Testis (tissue), 3 donors: ENCODE measurements around the gene MDH1B. TPM values are rescaled to one million over a fixed set of nuclear protein-coding genes. Genes with fewer than 3 reads are reported as not detected.

Source experiments
- DNase-seq: peaks from one replicate; pipeline ENCODE4 v3.0.0-alpha.2; 2019
- H3K27ac ChIP-seq, 2 donors: fragments of 200-600 bp; sonication (generic); one replicate each; pipeline ENCODE4 v1.5.1; 2019
- H3K27me3 ChIP-seq: fragments of 200-600 bp; sonication (generic); one replicate; pipeline ENCODE4 v1.5.1; 2019
- H3K36me3 ChIP-seq: fragments of 200-600 bp; sonication (generic); one replicate; pipeline ENCODE4 v1.5.1; 2017; ENCODE audit warnings: low read depth; ENCODE audit errors: missing control alignments
- H3K4me1 ChIP-seq: fragments of 200-600 bp; sonication (generic); one replicate; pipeline ENCODE4 v1.5.1; 2019
- H3K4me3 ChIP-seq, 2 donors: fragments of 200-600 bp; sonication (generic); one replicate each; pipeline ENCODE4 v1.5.1; 2017 to 2019
- H3K9me3 ChIP-seq: fragments of 200-600 bp; sonication (generic); one replicate; pipeline ENCODE4 v1.5.1; 2017
- CTCF ChIP-seq, 3 experiments: fragments of 450-650 bp in 2 of 3; fragments of 200-600 bp in 1 of 3; sonication (generic) in 1 of 3; IDR thresholded peaks; one replicate each; pipeline ENCODE4 v1.5.1; 2016 to 2019; ENCODE audit warnings: antibody characterized with exemption in 3 of 3, mild to moderate bottlenecking in 2 of 3, moderate library complexity in 1 of 3
- POLR2A ChIP-seq: fragments of 450-650 bp; IDR thresholded peaks from one replicate; pipeline ENCODE4 v1.6.1; 2017; ENCODE audit warnings: antibody characterized with exemption, mild to moderate bottlenecking, moderate library complexity
- WGBS, 2 donors: methylation state at CpG; one replicate each; pipeline ENCODE4 v1.1.5; 2018; 5-methylcytosine and 5-hydroxymethylcytosine counted together
- intact Hi-C: fragments of 100-400 bp; cut with DNase I; formaldehyde crosslinking; loops from one replicate; pipeline ENCODE4 v1.15.1; 2023; ENCODE audit warnings: low total_unique reads
- polyA plus RNA-seq: library from polyadenylated mRNA; stranded (reverse); fragments of 350-450 nt; fragmentation: Illumina TruSeq; extraction: RNeasy Lipid Tissue Mini Kit (QIAGEN cat#74804); gene quantifications from one replicate; pipeline ENCODE4 v1.2.3, GENCODE V29; 2014; ENCODE audit warnings: low read depth, low replicate concordance; ENCODE audit not compliant: insufficient read depth
- total RNA-seq, 2 donors: library from RNA; depleted of rRNA; stranded (reverse); fragments of >200 nt; gene quantifications; one replicate each; pipeline ENCODE4 v1.2.3, GENCODE V29; 2016

MDH1B gene
- total and polyA plus RNA-seq, 3 donors from 2014 or later = 16.7 to 86.6 (median 29.0) TPM

GRCh38 chr2:206790311-206790935 lies 25.3 kb upstream of the MDH1B start:
- Histone ChIP-seq H3K36me3 (no peaks in the 10 kb centered on the region), H3K4me3 (no peak overlapping the region), H3K4me1 (no peaks in the 10 kb centered on the region), H3K27me3 (no peaks in the 10 kb centered on the region), H3K27ac (no peak overlapping the region), H3K9me3 (no peaks in the 10 kb centered on the region)
- no peak for DNase-seq
- no peak for TF ChIP-seq CTCF (IDR thresholded peaks at IDR 0.05)
- no peak for TF ChIP-seq POLR2A
- intact Hi-C loops = loop anchor here (10.0 kb wide), 1 partner anchor 684 kb away; no protein-coding TSS in a partner anchor
- whole genome bisulfite sequencing, 2 donors = 66 to 86% methylated on average over 3 of the region's 3 CpGs

- Histone ChIP-seq H3K27me3 (no peaks in the 10 kb centered on the region), H3K27ac (no peak overlapping the region), H3K4me1 (no peaks in the 10 kb centered on the region), H3K9me3 (no peaks in the 10 kb centered on the region), H3K4me3 (no peak overlapping the region), H3K36me3 (no peaks in the 10 kb centered on the region)
- DNase-seq = no peak
- intact Hi-C loops = no loop called here
- 88 to 91% methylated on average over 7 of the region's 7 CpGs for WGBS, 2 donors
- no peak for TF ChIP-seq POLR2A
- no peak for TF ChIP-seq CTCF (IDR thresholded peaks at IDR 0.05)
Observed at GRCh38 chr2:206784559-206785353, 19.6 kb upstream of the MDH1B start.

DNA sequence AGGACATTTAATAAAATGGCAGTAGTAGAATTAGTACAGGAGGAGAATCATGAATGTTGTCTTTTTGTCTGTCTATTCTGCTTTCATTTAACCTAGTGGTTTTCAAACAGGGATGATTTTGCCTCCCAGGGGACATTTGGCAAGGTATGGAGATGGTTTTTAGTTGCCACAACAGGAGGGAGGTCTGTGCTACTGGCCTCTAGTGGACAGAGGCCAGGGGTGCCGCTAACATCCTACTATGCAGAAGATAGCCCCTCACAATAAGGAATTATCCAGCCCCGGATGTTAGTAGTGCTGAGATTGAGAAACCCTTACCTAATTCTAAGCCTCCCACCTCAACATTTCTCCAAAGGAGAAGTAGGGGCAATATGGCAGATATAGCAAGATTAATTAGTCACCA lies 18.6 kb upstream of the MDH1B start:
- WGBS, 2 donors = 89 to 93% methylated on average over 2 of the region's 2 CpGs
- TF ChIP-seq CTCF (IDR thresholded peaks at IDR 0.05) (no peak), POLR2A (no peak)
- H3K36me3 ChIP-seq = no peaks in the 10 kb centered on the region
- no peaks in the 10 kb centered on the region for H3K9me3 ChIP-seq
- intact Hi-C loops = no loop called here
- no peak overlapping the region for H3K27ac ChIP-seq
- no peak overlapping the region for H3K4me3 ChIP-seq
- no peak for DNase-seq
- no peaks in the 10 kb centered on the region for H3K4me1 ChIP-seq
- H3K27me3 ChIP-seq = no peaks in the 10 kb centered on the region

- Histone ChIP-seq H3K36me3 (no peaks in the 10 kb centered on the region), H3K4me3 (no peak overlapping the region), H3K4me1 (no peaks in the 10 kb centered on the region), H3K9me3 (no peaks in the 10 kb centered on the region), H3K27me3 (no peaks in the 10 kb centered on the region), H3K27ac (no peak overlapping the region)
- intact Hi-C loops = no loop called here
- TF ChIP-seq CTCF (IDR thresholded peaks at IDR 0.05) (no peak), POLR2A (no peak)
- DNase-seq = no peak
- 95 to 100% methylated on average over 2 of the region's 2 CpGs for WGBS, 2 donors
Observed at GRCh38 chr2:206780671-206781070, 15.5 kb upstream of the MDH1B start.
